GM12878 (cell line): Measurements from ENCODE around the gene CAP2. TPM values are rescaled to one million over a fixed set of nuclear protein-coding genes. Genes with fewer than 3 reads are reported as not detected.

Experiments used
- ATAC-seq: fragments of 200-7000 bp; cut with Tn5 transposase; 3 replicates; pipeline ENCODE4 v1.9.1; 2020; ENCODE audit warnings: mild to moderate bottlenecking, moderate library complexity
- BruUV-seq: library from RNA; stranded (reverse); fragments of 400-500 nt; replicated peaks from 2 replicates; lab custom pipeline; 2021; lab: Mats Ljungman, UMichigan
- CTCF ChIA-PET: fragments of 300-600 bp; sonication (Branson Sonifier 250); formaldehyde crosslinking; extraction: SDS; loops from one replicate; lab custom pipeline; 2021; ENCODE audit warnings: inconsistent platforms; lab: Yijun Ruan, JAX
- POLR2A ChIA-PET: fragments of 350-600 bp; formaldehyde crosslinking; extraction: SDS; loops from one replicate; lab custom pipeline; 2021; ENCODE audit warnings: inconsistent platforms; lab: Charles Lee
- RAD21 ChIA-PET: fragments of 300-600 bp; sonication (Branson Sonifier 250); formaldehyde crosslinking; loops from one replicate; lab custom pipeline; 2023; ENCODE audit warnings: antibody characterized with exemption; ENCODE audit not compliant: unreplicated experiment; lab: Charles Lee
- SMC1A ChIA-PET: fragments of 300-600 bp; sonication (Branson Sonifier 250); formaldehyde crosslinking; loops from one replicate; lab custom pipeline; 2023; ENCODE audit not compliant: unreplicated experiment, uncharacterized antibody; lab: Charles Lee
- DNase-seq: peaks from one replicate; pipeline ENCODE4 v3.0.0-alpha.2; 2011; ENCODE audit warnings: low read depth, low spot score
- FAIRE-seq: peaks from 3 replicates; lab custom pipeline; 2011; peaks lifted over from hg19 to GRCh38; lab: Jason Lieb, UNC
- H2AFZ ChIP-seq: 2 replicates; pipeline ENCODE4 v1.6.0; 2011; ENCODE audit warnings: low read depth, low read length, control low read depth; ENCODE audit not compliant: control insufficient read depth
- H3K27ac ChIP-seq: 2 replicates; pipeline ENCODE4 v1.5.1; 2011; ENCODE audit warnings: control low read depth; ENCODE audit not compliant: control insufficient read depth, insufficient read depth
- H3K27me3 ChIP-seq, 2 experiments: replicated peaks in 1 of 2; 2 replicates each; pipeline versions ENCODE4 v1.6.0 to v1.6.1; 2011; ENCODE audit warnings: low read length in 1 of 2; ENCODE audit not compliant: control insufficient read depth in 2 of 2, insufficient read depth in 2 of 2
- H3K36me3 ChIP-seq, 2 experiments: 2 replicates each; pipeline ENCODE4 v1.5.1; 2011; ENCODE audit warnings: low read length in 1 of 2; ENCODE audit not compliant: control insufficient read depth in 2 of 2, insufficient read depth in 2 of 2
- H3K4me1 ChIP-seq: 2 replicates; pipeline ENCODE4 v1.6.1; 2011; ENCODE audit warnings: mild to moderate bottlenecking, low read length, moderate library complexity, mixed read lengths; ENCODE audit not compliant: control insufficient read depth, insufficient read depth
- H3K4me2 ChIP-seq: 2 replicates; pipeline ENCODE4 v1.6.0; 2011; ENCODE audit warnings: control low read depth; ENCODE audit not compliant: control insufficient read depth, insufficient read depth
- H3K4me3 ChIP-seq: fragments of 200-600 bp; sonication (generic); 2 replicates; pipeline ENCODE4 v1.5.1; 2016
- H3K79me2 ChIP-seq: 2 replicates; pipeline ENCODE4 v1.6.0; 2011; ENCODE audit warnings: low read length; ENCODE audit not compliant: control insufficient read depth, insufficient read depth
- H3K9ac ChIP-seq: 2 replicates; pipeline ENCODE4 v1.8.0; 2011; ENCODE audit warnings: low read length, control low read depth, mixed read lengths; ENCODE audit not compliant: control insufficient read depth, insufficient read depth
- H3K9me3 ChIP-seq: replicated peaks from 3 replicates; pipeline ENCODE4 v1.5.1; 2011; ENCODE audit warnings: mild to moderate bottlenecking, low read length; ENCODE audit not compliant: control insufficient read depth, insufficient read depth
- H4K20me1 ChIP-seq: 2 replicates; pipeline ENCODE4 v1.6.0; 2011; ENCODE audit not compliant: control insufficient read depth, insufficient read depth
- EZH2 ChIP-seq: IDR thresholded peaks from 2 replicates; pipeline ENCODE4 v1.6.1; 2012; ENCODE audit warnings: low read depth, mild to moderate bottlenecking, control low read depth, inconsistent platforms, low read length, borderline replicate concordance; ENCODE audit not compliant: control insufficient read depth
- MTA3 ChIP-seq: IDR thresholded peaks from 2 replicates; pipeline ENCODE4 v1.6.1; 2012; ENCODE audit warnings: low read length, inconsistent platforms, borderline replicate concordance
- NBN ChIP-seq: fragments of 450-650 bp; IDR thresholded peaks from 2 replicates; pipeline ENCODE4 v1.6.1; 2016
- SIX5 ChIP-seq: IDR thresholded peaks from 2 replicates; pipeline ENCODE4 v1.6.1; 2011; ENCODE audit warnings: mild to moderate bottlenecking, low read depth, low read length, moderate library complexity; ENCODE audit not compliant: severe bottlenecking
- SMAD1 ChIP-seq: fragments of 450-650 bp; IDR thresholded peaks from 2 replicates; pipeline ENCODE4 v1.6.1; 2018; ENCODE audit warnings: mild to moderate bottlenecking, low read depth; ENCODE audit not compliant: partially characterized antibody
- SMARCA5 ChIP-seq: fragments of 450-650 bp; IDR thresholded peaks from 2 replicates; pipeline ENCODE4 v1.6.1; 2017; ENCODE audit warnings: mild to moderate bottlenecking
- TCF12 ChIP-seq: IDR thresholded peaks from 2 replicates; pipeline ENCODE4 v1.6.1; 2011; ENCODE audit warnings: low read depth, mild to moderate bottlenecking, low read length
- WGBS: methylation state at CpG from one replicate; pipeline ENCODE4 v1.1.6; 2016; ENCODE audit warnings: low lambda C conversion rate; ENCODE audit not compliant: insufficient replicate concordance, insufficient coverage; ENCODE audit errors: missing lambda C conversion rate; 5-methylcytosine and 5-hydroxymethylcytosine counted together
- in situ Hi-C: fragments of 300-500 bp; cut with MboI; formaldehyde crosslinking; loops from 9 replicates; pipeline ENCODE4 v1.14.3; 2018; ENCODE audit warnings: mixed read lengths
- intact Hi-C: fragments of 100-400 bp; cut with micrococcal nuclease; formaldehyde crosslinking; loops from one replicate; pipeline ENCODE4 v1.14.2; 2022; ENCODE audit not compliant: unreplicated experiment
- polyA plus RNA-seq, 11 experiments: library from polyadenylated mRNA; depleted of rRNA in 4 of 11; unstranded in 6 of 11; stranded (reverse) in 5 of 11; fragments of >200 nt; fragmentation: Nextera tagmentation in 4 of 11; fragmentation: Illumina TruSeq in 1 of 11; extraction: Ambion mirVana in 4 of 11; extraction: Trizol in 1 of 11; gene quantifications; 1 replicate in 1 of 11; 2 replicates in 10 of 11; pipeline versions ENCODE4 v1.2.1 to v1.2.3, GENCODE V29; 2011 to 2016; ENCODE audit warnings: inconsistent platforms in 2 of 11, missing spikeins in 2 of 11, low read depth in 1 of 11
- total RNA-seq, 4 experiments: library from RNA; depleted of rRNA in 3 of 4; stranded (reverse); fragments of >200 nt in 3 of 4; fragmentation: Illumina TruSeq in 1 of 4; extraction: Trizol in 1 of 4; gene quantifications; 2 replicates each; pipeline versions ENCODE4 v1.2.1 to v1.2.3, GENCODE V29; 2013 to 2021

CAP2 gene
- total and polyA plus RNA-seq, 10 of the 15 experiments (the other 5 are each of a cell fraction or from before 2014, with no cell fraction given), result 0.10 to 2.0 (median 0.15) TPM; not detected in 7

DNA sequence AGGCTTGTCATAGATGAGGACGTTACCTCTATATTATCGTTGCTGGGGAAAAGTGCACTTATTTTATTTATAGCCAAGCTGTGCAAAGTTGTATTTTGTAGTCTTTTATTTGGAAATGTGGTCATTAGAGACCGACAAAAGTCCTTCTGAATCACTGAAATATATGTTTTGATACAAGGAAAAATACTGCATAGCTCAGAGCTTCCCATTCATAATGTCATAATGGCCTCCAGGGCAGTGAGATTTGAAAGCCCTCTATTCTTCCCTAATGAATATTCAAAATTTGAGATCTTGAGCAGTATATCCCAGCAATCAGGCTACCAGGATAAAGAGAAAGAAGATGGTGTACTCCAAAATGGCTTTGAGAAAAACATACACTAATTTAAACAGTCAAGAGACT lies 64.6 kb downstream of the CAP2 start:
- intact Hi-C loops, result no loop called here

GRCh38 chr6:17458966-17459365 lies 65.6 kb downstream of the CAP2 start:
- no peaks in the 10 kb centered on the region for H4K20me1 ChIP-seq
- H3K4me2 ChIP-seq, result no peak overlapping the region
- H3K27ac ChIP-seq, result no peak overlapping the region
- intact Hi-C loops, result no loop called here
- BruUV-seq, result no TSS peak
- no peak overlapping the region for H2AFZ ChIP-seq
- no peak overlapping the region for H3K4me3 ChIP-seq
- no peaks in the 10 kb centered on the region for H3K79me2 ChIP-seq
- ChIA-PET CTCF (interaction anchor here (0.7 to 1.6 kb wide), 3 partner anchors 11 to 52 kb away, joined by 3 to 4 read pairs (median 3); no protein-coding TSS in a partner anchor), SMC1A (interaction anchor here (1.0 to 1.8 kb wide), 3 partner anchors 8 to 52 kb away, joined by 3 to 5 read pairs (median 4); no protein-coding TSS in a partner anchor), POLR2A (interaction anchor here (2.6 kb wide), 1 partner anchor 12 kb away, joined by 8 read pairs; no protein-coding TSS in a partner anchor), RAD21 (interaction anchor here (0.5 to 0.6 kb wide), 2 partner anchors 20 to 345 kb away, joined by 3 read pairs; no protein-coding TSS in a partner anchor)
- in situ Hi-C loops, result no loop called here
- TF ChIP-seq EZH2, result no peak
- TF ChIP-seq NBN, result no peak
- WGBS, result 0% methylated on average over 4 of the region's 4 CpGs
- no peak for FAIRE-seq
- peaks cover 0 to 5% of the 10 kb centered on the region in 2 experiments; a peak in 1 of 4 replicates for H3K27me3 ChIP-seq
- no peaks in the 10 kb centered on the region for H3K4me1 ChIP-seq
- H3K9me3 ChIP-seq, result no peaks in the 10 kb centered on the region
- DNase-seq, result no peak
- ATAC-seq, result no peak
- H3K36me3 ChIP-seq, result no peaks in the 10 kb centered on the region
- H3K9ac ChIP-seq, result no peak overlapping the region

More for the DNA sequence above, 64.6 kb downstream of the CAP2 start:
- no peaks in the 10 kb centered on the region for H4K20me1 ChIP-seq
- no TSS peak for BruUV-seq
- ATAC-seq (no peak), FAIRE-seq (no peak)
- POLR2A ChIA-PET, result interaction anchor here (0.6 to 2.6 kb wide), 3 partner anchors 10 to 728 kb away, joined by 3 to 8 read pairs (median 4); no protein-coding TSS in a partner anchor
- H3K4me2 ChIP-seq, result no peak overlapping the region
- no peak overlapping the region for H3K4me3 ChIP-seq
- H3K4me1 ChIP-seq, result no peaks in the 10 kb centered on the region
- no peaks in the 10 kb centered on the region for H3K79me2 ChIP-seq
- H2AFZ ChIP-seq, result no peak overlapping the region
- no peak for TF ChIP-seq TCF12
- no peak for TF ChIP-seq SIX5
- no peak for TF ChIP-seq SMARCA5
- TF ChIP-seq MTA3, result no peak
- no peak for TF ChIP-seq SMAD1
- TF ChIP-seq, all 136 proteins: peak for 0
- Histone ChIP-seq H3K27me3 (peaks cover 0 to 5% of the 10 kb centered on the region in 2 experiments; a peak in 1 of 4 replicates), H3K9ac (no peak overlapping the region), H3K27ac (no peak overlapping the region), H3K9me3 (no peaks in the 10 kb centered on the region), H3K36me3 (no peaks in the 10 kb centered on the region)
- RAD21 ChIA-PET, result interaction anchor here (0.6 kb wide), 2 partner anchors 104 to 142 kb away, joined by 3 read pairs; partner anchors contain the start of gene FAM8A1
- in situ Hi-C loops, result no loop called here
- DNase-seq, result no peak
- CTCF ChIA-PET, result interaction anchor here (1.0 to 1.6 kb wide), 4 partner anchors 12 to 51 kb away, joined by 3 to 4 read pairs (median 3); no protein-coding TSS in a partner anchor
- WGBS, result 8% methylated on average over 3 of the region's 3 CpGs
- SMC1A ChIA-PET, result interaction anchor here (0.7 to 1.8 kb wide), 4 partner anchors 7 to 51 kb away, joined by 3 to 4 read pairs (median 4); no protein-coding TSS in a partner anchor
